ENCODE results near the gene CDKL2. TPM values are rescaled to one million over a fixed set of nuclear protein-coding genes. Genes with fewer than 3 reads are reported as not detected.

The CDKL2 gene
- total RNA-seq, 1 donor from 2014 or later, result not detected

- ChIA-PET CTCF (no interaction called here), POLR2A (no interaction called here)
- no peaks in the 10 kb centered on the region for H3K27me3 Mint-ChIP-seq
- H3K9me3 Mint-ChIP-seq, result no peaks in the 10 kb centered on the region
- H3K36me3 Mint-ChIP-seq (ENCODE audit: low read depth), result peaks cover 31% of the 10 kb centered on the region
- no peak overlapping the region for H3K4me3 Mint-ChIP-seq
- peaks cover 3% of the 10 kb centered on the region for H3K4me1 Mint-ChIP-seq
- no peak for DNase-seq
- ATAC-seq (ENCODE audit: low read depth), result no peak
- no peak for TF ChIP-seq CTCF (IDR thresholded peaks at IDR 0.05)
- intact Hi-C loops (cut with micrococcal nuclease), result no loop called here
- no peak overlapping the region for H3K27ac Mint-ChIP-seq
These were observed 8.9 kb upstream of the CDKL2 start for GRCh38 chr4:75639124-75639695.

GRCh38 chr4:75637827-75638226, 7.5 kb upstream of the CDKL2 start:
- intact Hi-C loops (cut with micrococcal nuclease), result no loop called here
- peaks cover 19% of the 10 kb centered on the region for H3K36me3 Mint-ChIP-seq (ENCODE audit: low read depth)
- ChIA-PET CTCF (no interaction called here), POLR2A (no interaction called here)
- DNase-seq (no peak), ATAC-seq (ENCODE audit: low read depth) (no peak)
- no peak overlapping the region for H3K4me3 Mint-ChIP-seq
- H3K4me1 Mint-ChIP-seq, result no peaks in the 10 kb centered on the region
- H3K9me3 Mint-ChIP-seq, result no peaks in the 10 kb centered on the region
- no peaks in the 10 kb centered on the region for H3K27me3 Mint-ChIP-seq
- H3K27ac Mint-ChIP-seq, result no peak overlapping the region
- TF ChIP-seq CTCF (IDR thresholded peaks at IDR 0.05), result no peak

GRCh38 chr4:75637176-75637575, 6.8 kb upstream of the CDKL2 start:
- DNase-seq, result no peak
- intact Hi-C loops (cut with micrococcal nuclease), result no loop called here
- Mint-ChIP-seq H3K27me3 (no peaks in the 10 kb centered on the region), H3K4me3 (no peak overlapping the region), H3K4me1 (no peaks in the 10 kb centered on the region), H3K9me3 (no peaks in the 10 kb centered on the region), H3K36me3 (ENCODE audit: low read depth) (peaks cover 15% of the 10 kb centered on the region), H3K27ac (no peak overlapping the region)
- CTCF ChIA-PET, result no interaction called here
- ATAC-seq (ENCODE audit: low read depth), result no peak
- POLR2A ChIA-PET, result no interaction called here
- no peak for TF ChIP-seq CTCF (IDR thresholded peaks at IDR 0.05)

- Mint-ChIP-seq H3K27ac (no peak overlapping the region), H3K27me3 (no peaks in the 10 kb centered on the region), H3K9me3 (no peaks in the 10 kb centered on the region), H3K4me3 (no peak overlapping the region), H3K36me3 (ENCODE audit: low read depth) (peaks cover 3% of the 10 kb centered on the region), H3K4me1 (peaks cover 7% of the 10 kb centered on the region)
- no peak for TF ChIP-seq CTCF (IDR thresholded peaks at IDR 0.05)
- CTCF ChIA-PET, result no interaction called here
- POLR2A ChIA-PET, result no interaction called here
- DNase-seq (no peak), ATAC-seq (ENCODE audit: low read depth) (no peak)
- intact Hi-C loops (cut with micrococcal nuclease), result no loop called here
These were observed 4.6 kb upstream of the CDKL2 start for GRCh38 chr4:75634951-75635350.

GRCh38 chr4:75634281-75634680, 4.0 kb upstream of the CDKL2 start:
- Mint-ChIP-seq H3K27me3 (no peaks in the 10 kb centered on the region), H3K27ac (no peak overlapping the region), H3K36me3 (ENCODE audit: low read depth) (no peaks in the 10 kb centered on the region), H3K9me3 (no peaks in the 10 kb centered on the region), H3K4me1 (peaks cover 8% of the 10 kb centered on the region), H3K4me3 (no peak overlapping the region)
- no peak for TF ChIP-seq CTCF (IDR thresholded peaks at IDR 0.05)
- ATAC-seq (ENCODE audit: low read depth) (no peak), DNase-seq (no peak)
- intact Hi-C loops (cut with micrococcal nuclease), result no loop called here
- ChIA-PET POLR2A (no interaction called here), CTCF (no interaction called here)

All from activated B cell treated with CpG ODN at 0.5 μM for 24 hours (primary cell).